ENCODE data around the gene CTBP2.
"Not testable (repeated sequence)": the region's sequence is repeated elsewhere in the genome, so short reads cannot be mapped to it uniquely, and the experiment has no call there.

Gene CTBP2

DNA sequence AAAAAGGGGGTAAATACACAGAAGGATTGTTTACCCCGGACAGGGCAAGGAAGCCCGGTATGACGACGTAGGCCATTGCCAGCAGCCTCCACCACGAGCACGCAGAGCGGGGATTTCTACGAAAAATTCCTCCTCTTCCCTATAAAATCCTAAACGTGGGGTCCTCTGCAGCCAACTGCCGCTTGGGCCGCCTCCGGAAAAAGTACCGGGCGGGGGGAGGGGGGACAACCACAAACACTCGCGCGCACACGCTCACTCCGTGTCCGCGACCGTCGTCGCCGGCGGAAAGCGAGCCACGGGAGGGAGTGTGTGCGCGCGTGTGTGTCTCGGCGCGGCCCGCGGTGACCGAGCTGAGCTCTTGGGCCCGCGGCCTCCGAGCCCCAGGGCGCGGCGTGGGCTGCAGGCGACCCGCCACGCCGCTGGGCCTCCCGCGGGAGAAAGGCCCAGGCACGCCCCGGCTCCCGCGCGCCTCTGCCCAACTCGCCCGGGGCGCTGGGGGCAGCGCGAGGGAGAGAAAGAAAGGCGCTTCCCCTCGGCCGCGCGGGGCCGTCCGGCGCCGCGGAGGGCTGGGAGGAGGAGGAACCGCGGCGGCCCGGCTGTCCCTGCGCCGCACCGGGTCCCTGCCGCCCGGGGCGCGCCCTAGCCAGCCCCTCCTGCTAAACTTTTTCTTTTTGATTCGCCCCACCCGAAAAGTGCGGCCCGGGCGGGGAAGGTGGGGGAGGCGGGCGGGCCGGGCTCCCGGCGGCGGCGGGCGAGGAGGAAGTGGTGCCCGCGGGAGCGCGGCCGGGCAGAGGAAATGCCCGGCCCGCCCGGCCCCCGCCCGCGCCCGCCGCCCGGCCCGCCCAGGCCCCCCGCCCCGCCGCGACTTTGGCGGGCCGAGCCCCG lies 1.5 kb downstream of the CTBP2 start:
- no peak for DNase-seq (ENCODE audit: low read depth in 1 of 2, low spot score in 1 of 2)

DNA sequence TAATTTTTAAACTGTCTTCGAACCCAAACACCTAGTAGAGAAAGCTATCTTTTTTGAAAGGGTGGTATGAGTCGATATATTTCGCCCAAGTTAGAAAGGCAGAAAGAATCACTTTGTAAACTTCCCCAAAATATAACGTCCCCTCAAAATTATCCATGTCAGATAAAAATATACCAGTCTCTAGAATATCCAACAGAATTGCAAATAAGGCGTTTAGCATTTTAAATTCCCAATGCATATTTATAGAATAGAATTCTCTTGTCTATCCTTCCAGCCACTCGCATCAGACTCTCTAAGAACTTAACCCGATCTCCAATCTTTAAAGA lies 2.1 kb downstream of the CTBP2 start:
- DNase-seq (ENCODE audit: low read depth in 1 of 2, low spot score in 1 of 2) = no peak

DNA sequence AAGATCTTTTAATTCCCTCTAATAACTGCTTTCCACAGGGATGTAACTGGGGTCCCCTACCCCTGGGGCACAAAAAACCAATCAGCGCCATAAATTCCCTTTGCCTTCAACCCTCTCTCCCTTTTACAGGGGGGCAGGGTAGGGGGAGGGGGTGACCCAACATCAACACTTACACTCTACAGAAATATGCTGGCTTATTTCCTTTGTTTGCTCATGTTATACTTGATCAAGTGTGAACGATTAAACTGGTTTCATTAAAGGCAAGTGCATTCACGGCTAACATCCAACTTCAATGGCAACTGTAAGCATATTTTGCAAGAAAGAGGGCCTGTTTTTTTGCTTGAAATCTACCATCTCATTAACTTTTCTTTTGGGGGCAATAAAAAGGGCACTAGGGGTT lies 2.9 kb downstream of the CTBP2 start:
- DNase-seq (ENCODE audit: low read depth in 1 of 2, low spot score in 1 of 2) = no peak

DNA sequence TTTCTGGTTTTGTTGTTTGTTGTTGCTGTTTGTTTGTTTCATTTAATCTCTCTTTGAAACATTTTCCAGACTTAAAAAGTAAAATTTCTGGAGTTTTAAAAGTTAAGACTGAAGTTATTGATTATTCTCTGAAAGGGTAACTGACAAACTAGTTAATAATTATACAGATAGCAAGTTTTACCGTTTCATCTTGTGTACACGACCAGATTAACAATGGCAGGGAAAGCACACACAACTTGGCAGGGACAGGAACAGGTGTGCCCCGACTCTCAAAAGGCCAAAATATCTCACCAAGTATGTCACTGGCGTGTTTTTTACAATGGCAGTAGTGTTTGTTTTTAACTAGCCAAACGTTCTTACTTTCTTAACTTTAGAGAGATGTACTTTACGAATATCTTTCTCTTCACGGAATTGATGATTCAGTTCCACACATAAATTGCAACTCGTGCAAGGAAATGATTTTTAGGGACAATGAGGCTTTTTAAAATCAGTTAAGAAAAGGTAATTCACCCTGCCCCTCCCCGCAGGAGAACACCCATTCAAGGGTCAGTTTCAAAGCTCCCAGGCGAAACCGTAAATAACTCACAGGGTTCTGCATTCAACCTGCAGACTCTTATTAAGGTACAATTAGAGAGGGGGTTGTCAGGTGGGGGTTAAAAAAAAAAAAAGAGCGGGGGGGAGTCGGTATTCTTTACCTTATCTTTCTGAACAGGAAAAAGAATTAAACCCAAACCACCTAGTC lies 3.5 kb downstream of the CTBP2 start:
- no peak for DNase-seq (ENCODE audit: low read depth in 1 of 2, low spot score in 1 of 2)

DNA sequence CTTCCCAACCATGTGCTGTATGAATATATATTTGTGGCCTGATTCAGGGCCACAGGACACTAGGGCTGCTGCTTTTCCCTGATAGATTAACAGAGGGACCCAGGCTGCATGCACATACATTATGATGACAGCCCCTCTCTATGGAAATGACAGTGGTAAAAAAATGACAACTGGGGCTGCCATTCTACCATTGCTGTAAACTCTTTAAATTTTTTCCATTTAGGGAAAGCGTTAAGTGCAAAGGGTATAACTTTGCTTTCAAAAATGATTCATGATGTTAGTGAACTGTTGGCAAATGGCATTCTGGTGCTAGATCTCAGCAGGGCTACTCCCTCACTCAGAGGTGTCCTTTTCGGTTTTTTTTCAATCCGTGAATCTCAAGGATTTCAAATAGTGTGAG lies 4.2 kb downstream of the CTBP2 start:
- DNase-seq (ENCODE audit: low read depth in 1 of 2, low spot score in 1 of 2) = no peak

DNA sequence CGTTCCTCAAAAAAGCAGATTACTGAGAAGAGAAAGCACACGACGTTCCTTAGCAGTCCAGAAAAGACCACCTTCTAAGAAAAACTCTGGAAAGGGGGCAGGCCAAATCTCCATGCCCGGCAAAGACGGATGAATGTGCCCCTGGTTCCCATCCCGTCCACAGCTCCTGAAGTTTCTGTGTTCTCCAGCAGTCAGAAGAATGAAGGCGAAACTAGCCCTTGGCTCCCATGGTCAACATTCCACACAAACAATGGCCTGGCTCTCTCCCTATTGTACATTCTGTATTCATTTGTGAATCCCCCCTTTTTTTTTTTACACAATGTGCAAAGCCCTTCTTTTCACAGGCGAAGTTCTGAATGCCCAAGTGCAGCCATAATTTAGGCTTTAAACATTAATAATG lies 5.3 kb downstream of the CTBP2 start:
- DNase-seq (ENCODE audit: low read depth in 1 of 2, low spot score in 1 of 2) = no peak

DNA sequence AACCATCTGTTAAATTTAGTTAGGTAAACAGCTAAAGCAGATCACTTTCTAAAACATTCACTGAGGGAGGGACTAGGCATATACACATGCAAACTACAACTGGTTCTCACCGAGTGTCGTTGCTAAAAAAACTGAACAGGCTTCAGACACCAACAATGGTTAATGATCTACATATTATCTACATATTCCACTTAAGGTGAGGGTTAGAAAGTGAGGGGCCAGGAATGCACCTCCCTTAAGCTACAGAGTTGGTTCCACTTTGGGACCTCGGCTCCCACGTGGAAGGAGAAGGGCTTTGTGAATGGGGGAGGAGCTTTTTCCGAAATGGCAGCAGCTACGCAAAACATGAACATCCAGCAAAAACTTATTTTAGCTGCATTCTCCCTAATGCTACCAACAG lies 5.8 kb downstream of the CTBP2 start:
- no peak for DNase-seq (ENCODE audit: low read depth in 1 of 2, low spot score in 1 of 2)

DNA sequence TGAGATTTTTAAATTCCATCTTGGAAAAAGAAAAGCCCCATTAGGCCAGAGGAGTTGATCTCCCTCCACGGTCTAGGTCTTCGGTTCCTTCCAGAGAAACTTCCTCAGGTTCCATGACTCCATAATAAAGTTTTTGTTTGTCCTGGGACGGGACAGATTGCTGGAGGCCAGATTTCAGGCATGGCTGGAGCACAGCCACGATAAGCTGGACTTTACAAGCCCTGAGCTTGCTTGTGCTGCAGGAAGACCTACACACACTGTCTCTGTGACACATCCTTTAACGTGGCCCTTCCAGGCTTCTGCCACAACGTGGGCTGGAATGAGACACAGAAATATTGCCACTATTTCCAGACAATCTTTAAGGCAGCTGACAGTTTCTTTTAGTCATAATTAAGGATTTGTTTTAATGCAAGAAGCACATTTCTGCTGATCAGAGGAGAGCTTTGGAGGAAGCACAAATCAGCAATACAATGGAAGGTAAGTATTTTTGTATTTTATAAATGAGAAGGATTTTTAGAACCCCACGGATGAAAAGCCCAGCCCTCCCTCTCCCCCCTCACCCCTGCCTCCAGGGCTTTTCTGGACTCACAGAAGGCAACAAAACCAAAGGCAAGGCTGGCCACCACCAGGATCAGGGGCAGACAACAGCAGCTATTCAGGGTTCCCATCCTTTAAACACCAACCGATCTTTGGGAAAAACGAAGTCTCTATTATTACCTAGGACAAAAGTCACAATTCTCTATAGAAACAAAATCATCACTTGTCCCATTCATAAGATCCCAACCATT lies 6.5 kb downstream of the CTBP2 start:
- DNase-seq (ENCODE audit: low read depth in 1 of 2, low spot score in 1 of 2) = no peak

DNA sequence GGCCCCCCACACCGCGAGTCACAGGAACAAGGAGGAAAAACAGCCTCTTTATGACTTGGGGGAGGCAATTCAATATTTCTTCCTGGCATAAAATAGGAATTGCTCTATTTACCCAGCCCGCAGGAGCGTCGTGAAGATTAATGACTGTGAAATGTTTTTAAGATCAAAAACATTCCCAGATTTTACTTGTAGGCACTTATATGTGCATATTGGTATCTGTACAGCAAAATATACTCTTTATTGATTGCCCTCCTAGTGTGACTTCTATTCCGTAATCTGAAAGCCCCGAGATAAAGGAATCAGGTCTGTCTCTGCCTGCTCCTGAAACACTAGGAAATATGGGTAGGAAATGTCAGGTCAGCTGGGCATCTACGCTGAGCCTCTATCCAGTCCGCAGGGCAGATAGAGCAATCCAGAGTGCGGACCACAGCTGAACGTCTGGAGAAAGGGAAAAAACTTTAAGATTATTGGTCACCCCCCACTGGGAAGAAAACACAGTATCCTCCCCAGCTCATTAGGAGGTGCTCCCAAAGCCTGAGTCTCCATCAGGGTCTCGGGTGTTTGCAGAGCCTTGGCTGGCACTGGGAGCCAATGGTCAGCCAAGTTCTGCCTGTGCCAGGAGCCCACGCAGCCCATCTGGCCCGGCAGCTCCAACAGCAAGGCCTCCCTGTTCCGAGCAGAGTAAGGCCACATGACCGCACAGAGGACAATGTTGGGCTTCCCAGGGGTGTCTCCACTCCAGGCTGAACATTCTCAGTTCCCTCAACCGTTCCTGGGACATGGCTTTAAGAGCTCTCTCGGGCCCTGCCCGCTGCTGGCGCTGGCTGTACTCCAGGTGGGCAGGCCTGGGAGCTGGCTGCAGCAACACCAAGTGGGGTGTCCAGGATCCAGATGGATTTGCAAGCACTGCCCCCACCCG lies 7.7 kb downstream of the CTBP2 start:
- DNase-seq (ENCODE audit: low read depth in 1 of 2, low spot score in 1 of 2) = no peak

DNA sequence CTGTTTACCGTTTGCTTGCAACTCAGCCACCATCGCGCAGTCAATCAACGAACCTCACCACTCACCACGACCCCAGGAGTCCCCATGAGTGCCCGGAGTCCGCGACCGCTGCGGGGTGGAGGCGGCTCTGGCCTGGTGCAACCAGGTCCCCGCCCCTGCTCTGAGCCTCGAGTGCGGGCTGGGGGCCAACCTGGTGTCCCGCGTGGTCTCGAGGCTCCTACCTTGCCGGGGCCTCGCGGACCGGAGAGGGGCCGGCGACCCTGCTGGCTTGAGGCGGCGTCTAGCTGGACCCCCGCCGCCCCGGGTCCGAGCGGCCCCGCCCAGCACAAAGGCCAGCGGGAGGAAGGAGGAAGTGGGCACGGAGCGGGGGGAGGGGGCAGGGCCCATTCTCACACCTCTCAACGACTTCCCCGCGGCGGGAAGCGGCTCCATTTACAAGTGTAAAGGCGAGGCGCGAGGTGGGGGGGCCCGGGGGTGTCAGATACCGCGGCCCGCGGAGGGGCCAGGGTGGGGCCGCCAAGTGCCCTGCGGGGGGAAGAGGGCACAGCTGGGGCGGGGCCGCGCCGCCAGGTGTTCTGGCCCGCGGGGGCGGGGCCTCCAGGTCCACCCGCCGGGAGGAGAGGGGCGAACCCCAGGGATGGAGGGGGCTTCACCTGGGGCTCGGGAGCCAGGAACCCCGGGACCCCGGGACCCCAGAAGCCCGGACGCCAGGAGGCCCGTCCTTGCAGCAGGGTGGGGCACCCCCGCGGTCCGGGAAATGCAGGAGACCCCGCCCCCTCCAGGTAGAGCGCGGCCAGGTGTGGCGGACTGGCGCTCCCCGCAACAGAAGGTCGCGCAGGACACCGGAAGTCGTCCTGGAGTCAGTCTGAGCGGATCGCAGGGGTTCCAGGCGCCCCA lies 8.6 kb downstream of the CTBP2 start:
- DNase-seq (ENCODE audit: low read depth in 1 of 2, low spot score in 1 of 2) = no peak

DNA sequence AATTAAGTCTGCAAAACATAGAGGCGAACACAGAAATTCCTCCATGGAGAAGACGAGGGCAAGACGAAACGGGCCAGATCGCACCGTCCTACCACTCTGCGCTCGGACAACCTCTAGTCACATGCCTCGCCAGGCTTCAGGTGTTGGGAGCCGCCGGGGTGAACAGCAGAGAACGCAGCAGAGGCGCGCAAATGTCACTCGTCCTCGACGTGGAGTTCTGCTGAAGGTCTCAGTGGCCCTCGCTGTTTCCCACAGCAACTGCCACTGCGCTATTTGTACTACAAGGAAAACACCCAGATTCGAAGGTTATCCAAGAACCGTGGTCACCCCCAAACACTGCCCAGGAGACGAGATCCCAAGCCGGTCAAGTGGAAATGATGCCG lies 9.2 kb downstream of the CTBP2 start:
- DNase-seq (ENCODE audit: low read depth in 1 of 2, low spot score in 1 of 2) = no peak

DNA sequence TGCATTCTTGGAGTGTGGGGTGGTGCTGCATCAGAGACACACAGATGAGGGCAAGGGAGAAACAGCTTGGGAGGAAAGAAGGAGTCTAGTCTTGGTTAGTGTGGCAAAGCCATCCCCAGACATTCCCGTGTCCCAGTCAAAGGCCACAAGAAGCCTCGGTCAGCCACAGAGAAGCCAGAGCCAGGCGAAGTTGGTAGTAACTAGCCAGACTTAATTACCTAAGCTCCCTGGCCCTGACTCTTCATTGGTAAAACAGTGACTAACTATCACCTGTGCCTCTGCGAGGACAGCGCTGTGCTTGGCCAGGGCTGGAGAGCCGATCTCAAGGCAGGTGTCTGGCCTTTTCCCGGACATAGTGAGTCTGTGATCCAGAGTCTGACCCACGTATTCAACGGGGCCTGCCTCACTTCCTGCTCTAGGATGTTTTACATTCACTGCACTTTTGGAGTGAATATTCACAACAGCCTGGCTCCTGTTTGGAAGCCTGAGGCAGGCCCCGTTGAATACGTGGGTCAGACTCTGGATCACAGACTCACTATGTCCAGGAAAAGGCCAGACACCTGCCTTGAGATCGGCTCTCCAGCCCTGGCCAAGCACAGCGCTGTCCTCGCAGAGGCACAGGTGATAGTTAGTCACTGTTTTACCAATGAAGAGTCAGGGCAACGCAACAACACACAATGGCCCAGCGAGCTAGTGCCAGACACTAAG lies 9.8 kb downstream of the CTBP2 start:
- DNase-seq (ENCODE audit: low read depth in 1 of 2, low spot score in 1 of 2) = not testable (repeated sequence)

DNA sequence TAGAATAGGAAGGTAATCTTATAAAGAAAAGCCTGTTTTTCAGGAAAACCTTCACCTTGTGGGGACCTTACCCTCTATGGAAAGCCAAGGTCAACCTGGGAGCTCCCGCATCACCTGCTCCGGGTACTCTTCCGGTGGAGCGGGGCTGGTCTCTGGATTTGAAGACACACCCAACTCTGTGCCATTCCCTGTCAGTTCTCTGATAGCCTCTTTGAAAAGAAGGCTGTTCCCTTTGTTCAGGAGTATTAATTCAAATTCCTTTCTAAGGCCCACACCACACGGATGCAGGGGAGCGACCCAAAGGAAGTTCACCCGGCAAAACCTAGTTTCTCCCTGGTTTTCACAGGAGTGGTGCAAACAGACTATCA lies 10.7 kb downstream of the CTBP2 start:
- DNase-seq (ENCODE audit: low read depth in 1 of 2, low spot score in 1 of 2) = no peak

DNA sequence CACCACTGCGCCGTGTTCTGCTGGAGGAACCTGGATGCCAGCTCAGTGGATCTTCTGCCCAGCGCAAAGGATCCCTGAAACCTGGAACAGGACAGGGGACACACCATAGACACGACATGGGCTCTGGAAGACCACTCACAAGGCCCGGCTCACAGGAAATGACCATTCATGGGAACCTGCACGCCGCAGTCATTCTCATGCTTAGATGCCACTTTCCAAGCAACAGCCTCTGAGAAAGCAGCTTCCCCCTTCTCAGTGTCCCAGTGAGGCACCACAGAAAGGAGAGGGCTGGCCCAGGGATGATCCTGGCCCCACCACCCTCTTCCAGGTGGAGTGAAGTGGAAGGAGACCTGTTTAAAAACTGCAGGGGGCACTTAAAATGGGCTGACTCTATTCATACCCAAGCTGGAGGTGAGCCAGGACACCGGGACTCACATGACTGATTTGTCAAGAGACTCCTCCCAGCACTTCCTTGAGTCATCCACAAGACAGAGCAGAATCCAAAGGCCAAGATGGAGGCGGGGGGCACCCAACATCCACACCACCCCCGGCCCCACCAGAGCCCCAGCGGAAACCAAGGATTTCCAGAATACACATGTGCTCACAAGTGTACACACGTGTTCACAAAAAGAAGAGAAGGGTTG lies 11.2 kb downstream of the CTBP2 start:
- DNase-seq (ENCODE audit: low read depth in 1 of 2, low spot score in 1 of 2) = no peak

DNA sequence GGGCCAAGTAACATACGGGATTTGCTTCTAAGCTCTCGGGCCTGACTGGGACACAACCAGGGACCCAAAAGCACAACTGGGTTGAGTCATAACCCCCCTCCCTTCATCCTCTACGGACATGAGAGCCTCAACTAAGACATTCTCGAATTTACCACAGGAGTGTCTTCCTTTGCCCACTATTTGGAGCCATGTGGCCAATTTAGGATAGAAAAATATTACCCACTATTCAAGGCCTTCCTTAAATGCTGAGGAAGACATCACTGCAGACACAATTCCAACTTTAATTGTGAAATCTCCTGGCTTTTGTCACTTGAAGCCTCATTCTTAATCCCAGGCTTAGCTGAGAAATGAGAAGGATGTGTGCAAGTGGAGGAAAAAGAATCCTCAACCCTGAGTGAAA lies 11.8 kb downstream of the CTBP2 start:
- no peak for DNase-seq (ENCODE audit: low read depth in 1 of 2, low spot score in 1 of 2)

DNA sequence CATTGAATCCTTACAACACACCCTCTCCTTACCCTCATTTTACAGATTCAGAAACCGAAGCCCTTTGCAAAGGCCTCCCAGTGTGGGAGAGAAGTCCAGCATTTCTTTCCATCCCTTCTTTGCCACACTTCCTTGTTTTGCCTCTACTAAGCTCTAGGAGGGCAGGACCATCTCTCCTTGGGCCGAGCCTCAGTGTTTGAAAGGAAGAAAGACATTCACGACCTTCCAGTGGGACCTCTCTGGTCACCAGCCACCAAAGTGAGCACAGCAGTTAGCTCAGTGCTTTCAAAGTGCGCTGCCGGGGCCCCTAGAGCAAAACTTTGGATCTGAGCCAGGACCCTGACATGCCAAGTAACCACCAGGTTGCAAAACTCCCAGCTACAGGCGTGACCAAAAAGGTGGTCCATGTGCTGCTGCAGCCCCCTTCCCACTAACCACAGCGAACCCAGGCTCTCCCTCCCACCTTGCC lies 12.4 kb downstream of the CTBP2 start:
- DNase-seq (ENCODE audit: low read depth in 1 of 2, low spot score in 1 of 2) = no peak

DNA sequence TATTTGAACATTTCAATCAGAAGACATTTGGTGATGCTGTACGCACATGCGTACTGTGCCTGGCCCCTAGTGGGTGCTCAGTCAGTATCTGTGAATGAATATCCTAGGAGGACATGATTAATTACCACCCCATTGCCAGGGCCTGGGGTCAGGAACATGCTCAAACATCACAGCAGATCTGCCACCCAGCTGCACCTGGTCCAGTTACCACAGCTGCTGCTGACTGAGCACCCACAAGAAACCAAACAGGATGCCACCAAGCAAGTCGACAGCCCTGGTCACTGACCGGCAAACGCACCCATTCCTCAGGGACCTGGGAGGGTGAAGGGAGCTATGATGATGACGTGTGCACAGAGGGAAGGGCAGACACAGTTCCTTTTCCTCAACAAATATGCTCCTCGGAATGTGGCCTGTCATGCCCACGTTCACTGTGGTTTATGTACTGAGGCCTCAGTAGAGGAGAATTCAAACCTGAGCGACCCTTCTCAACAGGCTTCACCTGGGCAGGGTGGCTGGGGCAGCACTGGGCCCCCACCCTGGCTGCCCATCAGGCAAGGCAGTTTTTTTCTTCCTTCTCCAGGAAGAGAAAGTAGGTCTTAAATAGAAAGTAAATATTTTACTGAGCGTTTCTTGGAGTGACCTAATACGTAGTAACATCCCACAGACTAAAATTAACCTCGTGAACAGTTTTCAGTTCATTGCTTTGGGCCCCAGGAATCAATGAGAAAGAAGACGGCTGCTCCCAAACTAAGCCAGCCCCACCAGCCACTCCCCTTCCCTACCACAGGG lies 13.4 kb downstream of the CTBP2 start:
- DNase-seq (ENCODE audit: low read depth in 1 of 2, low spot score in 1 of 2) = no peak

DNA sequence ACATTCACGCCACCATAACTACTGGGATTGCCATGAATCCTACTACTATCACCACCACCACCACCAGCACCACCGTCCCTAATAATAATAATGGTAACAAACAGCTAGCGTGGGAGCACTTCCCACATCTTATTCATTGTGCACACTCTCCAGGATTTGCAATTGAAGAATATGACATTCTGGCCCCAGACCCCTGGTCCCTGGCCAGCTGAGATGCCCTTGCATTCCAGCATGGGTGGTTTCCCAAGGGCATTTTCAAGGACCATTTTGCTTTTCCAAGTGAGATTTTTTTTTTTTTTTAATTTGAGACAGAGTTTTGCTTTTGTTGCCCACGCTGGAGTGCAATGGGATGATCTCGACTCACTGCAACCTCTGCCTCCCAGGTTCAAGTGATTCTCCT lies 14.7 kb downstream of the CTBP2 start:
- DNase-seq (ENCODE audit: low read depth in 1 of 2, low spot score in 1 of 2) = no peak

All from activated CD4-positive, alpha-beta T cell treated with anti-CD3 and anti-CD28 coated beads, Interleukin-2, amount 50 U/mL, for 24 hours (primary cell).